GM18519 (cell line): ENCODE results near the gene SVEP1.
"Not testable (repeated sequence)": the region's sequence is repeated elsewhere in the genome, so short reads cannot be mapped to it uniquely, and the experiment has no call there.

Source experiments
- ATAC-seq: cut with Tn5 transposase; IDR thresholded peaks from one replicate; pipeline ENCODE4 v1.9.1; 2021; ENCODE audit warnings: mild to moderate bottlenecking, moderate library complexity; ENCODE audit not compliant: unreplicated experiment, low FRiP score

Gene SVEP1

GRCh38 chr9:110455860-110456259 lies 123.7 kb downstream of the SVEP1 start:
- no peak for ATAC-seq

DNA sequence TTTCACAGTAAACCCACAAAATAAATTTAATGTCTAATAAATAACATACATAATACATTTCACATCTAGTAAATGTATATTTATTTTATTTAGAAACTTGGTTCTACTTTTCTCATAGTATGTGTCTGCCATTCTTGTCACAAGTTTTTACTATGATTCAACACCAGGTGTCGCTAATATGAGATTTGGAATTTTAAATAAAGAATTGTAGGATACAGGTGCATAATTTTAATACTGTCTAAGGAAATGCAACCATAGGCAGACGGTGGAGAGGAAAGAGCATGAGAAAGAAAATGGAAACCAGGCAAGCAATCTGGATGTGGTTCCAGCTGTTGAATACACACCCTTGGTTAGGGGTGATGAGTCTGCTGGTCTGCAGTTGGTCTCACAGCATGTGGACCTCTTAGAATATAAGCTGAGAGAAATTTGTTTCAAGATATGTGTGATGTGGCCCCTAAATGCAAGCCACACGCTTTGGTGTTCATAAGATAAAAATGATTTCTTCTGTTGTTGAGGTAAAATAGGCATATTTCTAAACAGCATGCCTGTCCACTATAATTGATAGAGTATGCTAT lies 127.2 kb downstream of the SVEP1 start:
- no peak for ATAC-seq

GRCh38 chr9:110451726-110452125 lies 127.8 kb downstream of the SVEP1 start:
- ATAC-seq, result no peak

DNA sequence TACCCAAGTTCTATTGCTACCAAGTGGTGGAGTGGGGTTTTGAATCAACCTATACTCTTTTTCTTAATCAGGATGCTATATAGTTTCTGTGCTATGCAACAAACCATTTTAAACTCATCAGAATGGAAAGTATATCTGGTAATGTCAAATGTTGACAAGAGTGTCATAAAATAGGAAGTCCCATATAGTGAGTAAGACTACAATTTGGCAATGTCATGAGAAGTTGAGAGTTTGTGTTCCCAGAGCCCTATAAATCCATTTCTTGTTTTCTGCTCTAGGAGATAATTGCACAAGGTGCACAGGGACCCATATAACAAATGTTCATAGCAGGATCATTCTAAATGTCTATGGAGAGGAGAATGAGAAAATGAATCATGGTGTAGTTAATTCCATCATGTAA lies 132.1 kb downstream of the SVEP1 start:
- no peak for ATAC-seq

- ATAC-seq, result no peak
Observed at GRCh38 chr9:110446171-110446570, 133.4 kb downstream of the SVEP1 start.

DNA sequence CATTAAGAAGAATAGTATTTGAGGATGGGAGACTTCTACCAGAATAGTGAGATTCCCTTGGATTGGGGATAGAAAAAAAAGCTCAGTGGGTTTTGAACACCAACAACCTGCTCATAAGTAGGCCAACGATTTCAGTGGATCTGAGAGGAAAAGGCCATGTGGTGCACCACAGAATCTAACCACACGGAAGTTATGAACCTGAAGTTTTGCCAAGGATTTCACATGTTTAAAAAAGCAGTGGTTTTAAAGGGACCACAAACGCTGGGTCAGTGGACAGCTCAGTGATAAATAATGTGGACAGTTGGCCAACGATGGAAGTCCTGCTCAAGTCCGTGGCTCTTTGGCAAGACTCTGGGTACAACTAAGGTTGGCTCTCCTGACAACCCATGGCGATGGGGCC lies 134.6 kb downstream of the SVEP1 start:
- ATAC-seq, result no peak

GRCh38 chr9:110443866-110444220 lies 135.7 kb downstream of the SVEP1 start:
- no peak for ATAC-seq

GRCh38 chr9:110443146-110443865 lies 136.2 kb downstream of the SVEP1 start:
- ATAC-seq, result no peak

GRCh38 chr9:110440796-110441195 lies 138.7 kb downstream of the SVEP1 start:
- no peak for ATAC-seq

DNA sequence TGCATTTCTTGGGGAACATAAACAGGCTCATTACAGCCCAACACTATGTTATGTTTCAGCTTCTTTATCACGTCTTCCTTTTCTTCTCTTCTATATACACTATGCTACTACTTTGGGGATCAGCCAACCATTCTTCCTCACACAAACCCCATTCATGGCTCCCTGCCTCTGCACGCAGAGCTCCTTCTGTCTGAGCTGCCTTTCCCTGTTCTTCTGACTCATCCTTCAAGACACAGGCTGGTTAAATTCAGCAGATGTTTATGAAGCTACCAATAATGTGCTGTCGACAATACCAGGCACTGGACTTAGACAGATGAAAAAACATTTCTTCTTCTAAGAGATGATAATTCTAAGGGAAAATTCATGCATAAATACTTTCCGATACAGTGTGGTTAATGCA lies 139.4 kb downstream of the SVEP1 start:
- no peak for ATAC-seq

- ATAC-seq, result no peak
Observed at GRCh38 chr9:110432253-110432652, 147.3 kb downstream of the SVEP1 start.

GRCh38 chr9:110429453-110429852 lies 150.1 kb downstream of the SVEP1 start:
- no peak for ATAC-seq

- no peak for ATAC-seq
Observed at GRCh38 chr9:110427497-110428104, 151.9 kb downstream of the SVEP1 start.

GRCh38 chr9:110426052-110426709 lies 153.4 kb downstream of the SVEP1 start:
- no peak for ATAC-seq

DNA sequence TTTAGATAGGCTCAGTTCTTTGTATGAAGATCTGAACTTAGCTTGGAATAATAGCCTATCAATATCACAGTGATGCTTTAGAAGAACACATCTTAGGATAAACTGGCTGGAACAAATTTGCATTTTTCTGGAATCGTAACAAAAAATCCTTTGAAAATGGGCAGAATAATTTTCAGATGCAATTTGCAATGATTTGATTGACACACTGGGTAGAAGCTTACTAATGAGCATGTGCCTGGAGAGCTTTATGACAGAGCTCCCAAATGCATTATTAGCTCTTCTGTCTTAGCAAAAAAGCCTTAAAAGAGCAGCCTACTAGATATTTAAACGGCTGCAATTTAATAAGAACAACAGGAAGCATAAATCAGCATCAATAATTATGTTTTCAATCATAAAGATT lies 165.1 kb downstream of the SVEP1 start:
- no peak for ATAC-seq

- no peak for ATAC-seq
Observed at GRCh38 chr9:110410961-110411360, 168.6 kb downstream of the SVEP1 start.

DNA sequence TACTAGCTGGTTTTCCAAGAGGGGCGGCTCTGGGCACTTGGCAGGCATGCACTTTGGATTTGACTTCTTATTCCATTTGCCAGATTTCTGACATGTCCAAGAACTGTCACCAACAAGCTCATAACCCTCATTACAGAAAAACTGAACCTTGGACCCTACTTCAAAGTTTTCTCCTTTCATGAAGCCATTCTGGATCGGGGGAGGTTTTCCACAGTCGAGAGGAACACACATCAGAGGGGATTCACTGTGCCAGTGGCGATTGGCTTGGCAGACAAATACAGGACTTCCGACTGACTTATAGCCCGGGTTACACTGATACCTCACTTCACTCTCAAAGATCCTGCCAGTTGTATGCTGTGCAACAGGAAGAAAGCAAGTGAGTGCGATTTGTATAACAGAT lies 170.9 kb downstream of the SVEP1 start:
- no peak for ATAC-seq

GRCh38 chr9:110405858-110406443 lies 173.6 kb downstream of the SVEP1 start:
- ATAC-seq, result no peak

- no peak for ATAC-seq
Observed at GRCh38 chr9:110404473-110404872, 175.1 kb downstream of the SVEP1 start.

- no peak for ATAC-seq
Observed at GRCh38 chr9:110399983-110400382, 179.6 kb downstream of the SVEP1 start.

DNA sequence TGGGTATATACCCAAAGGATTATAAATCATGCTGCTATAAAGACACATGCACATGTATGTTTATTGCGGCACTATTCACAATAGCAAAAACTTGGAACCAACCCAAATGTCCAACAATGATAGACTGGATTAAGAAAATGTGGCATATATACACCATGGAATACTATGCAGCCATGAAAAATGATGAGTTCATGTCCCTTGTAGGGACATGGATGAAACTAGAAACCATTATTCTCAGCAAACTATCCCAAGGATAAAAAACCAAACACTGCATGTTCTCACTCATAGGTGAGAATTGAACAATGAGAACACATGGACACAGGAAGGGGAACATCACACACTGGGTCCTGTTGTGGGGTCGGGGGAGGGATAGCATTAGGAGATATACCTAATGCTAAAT lies 180.5 kb downstream of the SVEP1 start:
- ATAC-seq, result not testable (repeated sequence)
